Fibroblast of skin of left biceps (primary cell): Measurements from ENCODE around the gene ACVR1.

Experiments
- DNase-seq, 2 experiments: peaks; one replicate each; pipeline ENCODE4 v3.0.0-alpha.2; 2013; ENCODE audit warnings: low read depth in 2 of 2

Gene ACVR1

GRCh38 chr2:157856187-157856515 lies 20.0 kb downstream of the ACVR1 start:
- no peak for DNase-seq

GRCh38 chr2:157853820-157854219 lies 22.3 kb downstream of the ACVR1 start:
- no peak for DNase-seq

- no peak for DNase-seq
Measured at GRCh38 chr2:157853211-157853610, 22.9 kb downstream of the ACVR1 start.

GRCh38 chr2:157849591-157849990 lies 26.5 kb downstream of the ACVR1 start:
- no peak for DNase-seq

GRCh38 chr2:157848213-157848612 lies 27.9 kb downstream of the ACVR1 start:
- no peak for DNase-seq

DNA sequence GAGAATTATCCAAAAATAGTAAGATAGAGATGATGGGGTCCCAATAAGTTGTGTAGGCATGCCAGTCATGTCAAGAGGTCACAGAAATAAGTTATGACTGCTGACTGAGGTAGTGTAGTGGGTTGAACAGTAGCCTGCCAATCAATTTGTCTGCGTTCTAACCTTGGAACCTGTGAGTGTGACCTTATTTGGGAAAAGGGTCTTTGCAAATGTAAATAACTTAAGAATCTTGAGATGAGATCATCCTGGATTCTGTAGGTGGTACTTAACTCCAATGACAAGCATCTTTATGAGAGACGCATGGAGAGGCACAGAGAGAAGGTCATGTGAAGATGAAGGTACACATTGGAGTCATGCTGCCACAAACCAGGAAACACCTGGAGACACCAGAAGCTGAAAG lies 31.0 kb downstream of the ACVR1 start:
- no peak for DNase-seq

- no peak for DNase-seq
Measured at GRCh38 chr2:157843935-157844334, 32.2 kb downstream of the ACVR1 start.

DNA sequence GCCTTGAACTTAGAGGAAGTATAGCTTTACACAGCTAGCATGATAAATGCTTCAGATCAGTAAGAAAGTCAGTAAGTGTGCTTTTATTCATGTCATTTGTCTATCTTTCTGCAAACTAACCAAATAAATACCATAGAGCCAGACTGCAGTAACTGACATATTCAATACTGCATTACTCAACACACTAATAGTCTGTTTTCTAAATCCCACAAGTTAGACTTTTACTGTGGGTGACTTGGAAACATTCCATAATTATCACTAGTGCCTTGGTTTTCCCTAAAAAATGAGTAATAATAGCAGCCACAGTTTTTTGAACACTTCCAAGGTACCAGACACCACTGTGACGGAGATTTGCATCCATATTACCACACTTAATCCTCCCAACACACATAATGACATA lies 33.0 kb downstream of the ACVR1 start:
- no peak for DNase-seq

DNA sequence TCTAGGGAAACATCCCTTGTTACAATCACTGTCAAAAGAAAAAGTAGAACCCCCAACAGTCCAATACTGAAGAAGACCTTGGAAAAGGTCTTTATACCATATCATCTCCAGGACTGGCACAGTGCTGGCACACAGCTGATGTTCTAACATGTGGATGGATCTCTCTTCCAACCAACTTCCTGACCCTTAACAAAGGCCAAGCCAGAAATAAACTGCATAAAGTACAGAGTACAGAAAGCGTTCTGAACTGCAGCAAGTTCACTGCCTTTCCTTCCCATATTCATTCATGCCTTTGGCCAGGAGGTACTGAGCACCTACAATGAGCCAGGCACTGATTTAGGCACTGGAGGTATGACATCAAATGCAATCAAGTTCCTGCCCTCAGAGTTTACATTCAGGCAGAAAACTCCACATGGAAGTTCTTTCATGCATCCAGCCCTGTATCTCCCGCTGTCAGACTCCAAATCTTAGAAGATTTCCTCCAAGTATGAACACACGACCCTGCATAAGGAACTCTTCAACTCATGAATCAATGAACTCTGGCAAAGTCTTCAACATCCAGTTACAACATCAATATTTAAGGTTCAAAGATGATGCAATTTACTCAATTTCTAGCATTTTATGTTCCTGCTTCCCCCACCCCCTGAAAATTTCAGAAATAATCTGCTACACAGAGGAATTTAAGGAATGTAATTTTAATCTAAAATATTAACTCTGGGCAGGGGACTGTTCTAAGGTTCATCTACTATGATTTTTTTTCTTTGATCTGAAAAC lies 33.8 kb downstream of the ACVR1 start:
- DNase-seq, result no peak

DNA sequence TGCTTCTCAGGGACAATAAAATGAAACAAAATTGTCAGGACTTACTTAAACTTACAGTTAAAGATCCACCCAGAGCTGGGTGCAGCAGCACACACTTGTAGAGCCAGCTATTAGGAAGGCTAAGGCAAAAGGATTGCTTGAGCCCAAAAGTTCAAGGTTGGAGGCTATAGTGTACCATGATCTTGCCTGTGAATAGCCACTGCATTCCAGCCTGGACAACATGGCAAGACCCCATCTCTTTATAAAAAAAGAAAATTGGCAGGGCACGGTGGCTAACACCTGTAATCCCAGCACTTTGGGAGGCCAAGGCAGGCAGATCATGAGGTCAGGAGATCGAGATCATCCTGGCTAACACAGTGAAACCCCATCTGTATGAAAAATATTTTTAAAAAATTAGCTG lies 34.6 kb downstream of the ACVR1 start:
- DNase-seq, result no peak

- DNase-seq, result no peak
Measured at GRCh38 chr2:157840568-157841156, 35.5 kb downstream of the ACVR1 start.

DNA sequence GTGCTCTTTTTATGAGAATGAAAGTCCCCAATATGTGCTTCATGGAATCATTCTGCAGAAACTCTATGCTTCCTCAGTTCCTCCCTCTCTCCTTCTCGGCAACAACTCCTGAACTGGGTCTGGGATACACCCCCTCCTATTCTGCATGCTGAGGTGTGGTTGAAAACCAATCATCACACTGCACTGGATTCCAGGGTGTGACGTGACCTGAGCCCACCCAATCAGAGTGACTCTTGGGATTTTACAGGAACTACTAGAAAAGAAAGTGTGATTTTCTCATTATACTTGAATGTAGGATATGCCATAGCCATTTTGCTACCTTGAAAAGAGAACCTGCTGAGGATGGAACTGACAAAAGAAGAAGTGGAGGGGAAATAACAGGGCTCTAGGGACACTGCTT lies 36.3 kb downstream of the ACVR1 start:
- no peak for DNase-seq

- no peak for DNase-seq
Measured at GRCh38 chr2:157839162-157839801, 36.8 kb downstream of the ACVR1 start.

DNA sequence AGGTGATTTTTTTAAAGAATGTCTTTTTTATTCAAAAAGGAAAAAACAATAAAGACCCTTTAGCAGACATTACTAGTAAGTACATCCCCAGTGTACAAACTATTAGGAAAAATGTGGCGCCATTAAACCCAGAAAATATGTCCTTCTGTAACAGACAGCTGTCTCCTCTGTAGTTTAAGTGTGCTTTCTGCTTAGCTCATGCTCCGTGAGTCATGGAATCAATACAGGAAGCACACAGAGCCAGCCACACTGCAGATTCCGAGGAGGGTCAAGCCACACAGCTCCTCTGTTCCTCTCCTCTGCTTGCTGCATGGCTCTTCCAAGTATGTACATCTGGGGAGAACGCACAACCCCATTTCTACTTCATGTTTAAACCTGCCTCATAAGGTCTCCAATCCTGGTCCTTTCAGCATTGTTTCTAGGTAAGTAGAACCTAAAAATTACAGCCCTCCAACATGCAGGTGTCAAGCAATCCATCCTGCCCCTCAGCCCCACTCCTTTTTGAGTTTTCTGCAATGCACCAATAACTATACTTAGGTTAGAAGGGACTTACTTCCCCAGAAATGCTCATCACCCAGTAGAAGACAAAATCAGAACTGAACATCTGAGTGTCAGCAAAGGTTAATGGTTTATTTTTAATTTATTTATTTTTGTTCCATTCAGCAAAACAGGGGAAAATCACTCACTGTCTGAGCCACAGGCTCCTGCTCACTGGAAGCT lies 37.5 kb downstream of the ACVR1 start:
- DNase-seq, result peak in 1 of 2 experiments; percentile 45

DNA sequence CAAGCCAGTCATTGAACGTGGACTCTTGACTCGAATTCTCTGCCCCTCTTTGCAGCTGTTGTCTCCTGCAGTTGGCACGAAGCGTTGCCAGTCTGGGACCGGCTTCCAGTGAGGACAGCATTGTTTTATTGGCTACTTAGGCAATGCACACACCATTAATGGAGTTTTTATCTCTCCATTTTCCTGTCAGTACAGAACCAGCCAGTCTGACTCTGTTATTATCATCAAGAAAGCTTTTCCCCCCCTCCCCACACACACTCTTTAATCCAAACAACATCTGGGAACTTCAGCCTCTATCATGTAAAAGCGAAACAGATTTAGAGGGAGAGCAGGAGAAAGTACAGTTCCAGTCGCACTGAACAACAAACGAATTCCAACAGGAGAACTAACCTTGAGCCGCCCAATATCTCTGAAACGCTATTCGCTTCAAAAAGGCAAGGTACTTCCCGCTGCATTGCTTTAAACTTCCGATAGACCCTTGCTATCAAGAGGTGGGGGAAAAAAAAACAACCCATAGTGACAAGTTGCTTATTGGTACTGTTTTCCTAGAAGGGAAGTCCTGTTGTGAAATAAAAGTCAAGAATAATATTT lies 38.2 kb downstream of the ACVR1 start:
- no peak for DNase-seq

DNA sequence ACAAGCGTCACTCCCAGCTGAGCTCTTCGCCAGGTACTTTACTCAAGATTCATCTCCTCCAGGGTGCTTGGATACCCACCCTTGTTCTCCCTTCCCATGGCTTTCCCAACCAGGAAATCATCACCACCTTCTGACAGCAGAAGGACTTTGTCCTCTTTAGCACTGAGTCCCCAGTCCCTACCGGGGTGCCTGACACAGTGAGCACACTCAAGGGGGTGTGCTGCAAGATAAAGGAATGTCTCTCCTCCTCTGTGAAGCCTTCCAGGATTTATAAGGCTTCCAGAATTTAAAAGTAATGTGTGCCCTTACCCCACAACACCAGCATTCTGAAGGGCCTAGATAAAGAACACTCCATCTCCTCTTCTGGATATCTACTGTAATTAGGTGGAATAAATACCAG lies 39.6 kb downstream of the ACVR1 start:
- no peak for DNase-seq

- no peak for DNase-seq
Measured at GRCh38 chr2:157835425-157835824, 40.7 kb downstream of the ACVR1 start.

GRCh38 chr2:157835006-157835405 lies 41.1 kb downstream of the ACVR1 start:
- DNase-seq, result no peak

- DNase-seq, result no peak
Measured at GRCh38 chr2:157833721-157834120, 42.4 kb downstream of the ACVR1 start.

- DNase-seq, result no peak
Measured at GRCh38 chr2:157831573-157832315, 44.4 kb downstream of the ACVR1 start.
